CD4-positive, alpha-beta T cell treated with Interferon alpha-2 for 1 hour (primary cell): Measurements from ENCODE around the gene GALNT11.
"Not testable (repeated sequence)": the region's sequence is repeated elsewhere in the genome, so short reads cannot be mapped to it uniquely, and the experiment has no call there.

Source experiments
- DNase-seq, 2 donors: peaks; one replicate each; pipeline ENCODE4 v3.0.0-alpha.2; 2020 to 2022

GALNT11 gene

GRCh38 chr7:152076940-152077933 is 51.8 kb downstream of the GALNT11 start:
- DNase-seq, result no peak

- no peak for DNase-seq
Measured at GRCh38 chr7:152078025-152078424, 52.6 kb downstream of the GALNT11 start.

GRCh38 chr7:152078786-152079185 is 53.3 kb downstream of the GALNT11 start:
- DNase-seq, result no peak

- no peak for DNase-seq
Measured at GRCh38 chr7:152081088-152081487, 55.6 kb downstream of the GALNT11 start.

- not testable (repeated sequence) for DNase-seq
Measured at GRCh38 chr7:152082073-152082721, 56.7 kb downstream of the GALNT11 start.

GRCh38 chr7:152085131-152085530 is 59.7 kb downstream of the GALNT11 start:
- DNase-seq, result no peak

GRCh38 chr7:152086513-152086912 is 61.0 kb downstream of the GALNT11 start:
- DNase-seq, result no peak

GRCh38 chr7:152089183-152089582 is 63.7 kb downstream of the GALNT11 start:
- DNase-seq, result no peak

GRCh38 chr7:152090747-152091146 is 65.3 kb downstream of the GALNT11 start:
- no peak for DNase-seq

- DNase-seq, result no peak
Measured at GRCh38 chr7:152093717-152094116, 68.2 kb downstream of the GALNT11 start.

- no peak for DNase-seq
Measured at GRCh38 chr7:152095771-152096170, 70.3 kb downstream of the GALNT11 start.

- no peak for DNase-seq
Measured at GRCh38 chr7:152097330-152097729, 71.9 kb downstream of the GALNT11 start.

GRCh38 chr7:152103066-152103465 is 77.6 kb downstream of the GALNT11 start:
- DNase-seq, result no peak

GRCh38 chr7:152103691-152104090 is 78.2 kb downstream of the GALNT11 start:
- no peak for DNase-seq

- DNase-seq, result no peak
Measured at GRCh38 chr7:152105205-152105604, 79.7 kb downstream of the GALNT11 start.

GRCh38 chr7:152106990-152107389 is 81.5 kb downstream of the GALNT11 start:
- no peak for DNase-seq

GRCh38 chr7:152107945-152108344 is 82.5 kb downstream of the GALNT11 start:
- no peak for DNase-seq

GRCh38 chr7:152108359-152108758 is 82.9 kb downstream of the GALNT11 start:
- DNase-seq, result no peak

- DNase-seq, result no peak
Measured at GRCh38 chr7:152112829-152113228, 87.4 kb downstream of the GALNT11 start.

GRCh38 chr7:152115021-152115718 is 89.7 kb downstream of the GALNT11 start:
- DNase-seq, result no peak

GRCh38 chr7:152117356-152117755 is 91.9 kb downstream of the GALNT11 start:
- DNase-seq, result no peak

GRCh38 chr7:152120210-152120609 is 94.7 kb downstream of the GALNT11 start:
- DNase-seq, result no peak

GRCh38 chr7:152120776-152121175 is 95.3 kb downstream of the GALNT11 start:
- DNase-seq, result no peak
